Frontal cortex (tissue), 4 donors: ENCODE measurements around the gene DSC2. TPM values are rescaled to one million over a fixed set of nuclear protein-coding genes. Genes with fewer than 3 reads are reported as not detected.
A peak's percentile ranks its signal among the peaks of the same experiment; 100 is the strongest.

ENCODE experiments used
- DNase-seq, 2 donors: peaks; one replicate each; pipeline ENCODE4 v3.0.0; 2012; ENCODE audit warnings: low spot score in 2 of 2
- FAIRE-seq: peaks from 2 replicates; lab custom pipeline; 2012; peaks lifted over from hg19 to GRCh38; lab: Jason Lieb, UNC
- total RNA-seq: library from RNA; depleted of rRNA; stranded (reverse); fragments of >200 nt; gene quantifications from one replicate; pipeline ENCODE4 v1.2.3, GENCODE V29; 2014
- donor health status: control.
- donor health status: control.
- donor health status: control.

Gene DSC2
- total RNA-seq, 1 donor from 2014 or later: 5.3 TPM

GRCh38 chr18:31099450-31100230 lies 2.6 kb downstream of the DSC2 start:
- FAIRE-seq (no peak), DNase-seq (no peak)

GRCh38 chr18:31098878-31099277 lies 3.3 kb downstream of the DSC2 start:
- no peak for FAIRE-seq
- no peak for DNase-seq

GRCh38 chr18:31097666-31098065 lies 4.6 kb downstream of the DSC2 start:
- no peak for FAIRE-seq
- no peak for DNase-seq

GRCh38 chr18:31093880-31094279 lies 8.3 kb downstream of the DSC2 start:
- DNase-seq (no peak), FAIRE-seq (no peak)

- no peak for FAIRE-seq
- no peak for DNase-seq
Observed at GRCh38 chr18:31093294-31093693, 8.9 kb downstream of the DSC2 start.

- no peak for FAIRE-seq
- DNase-seq: no peak
Observed at GRCh38 chr18:31091350-31091749, 10.9 kb downstream of the DSC2 start.

GRCh38 chr18:31088532-31088931 lies 13.7 kb downstream of the DSC2 start:
- FAIRE-seq (no peak), DNase-seq (no peak)

- DNase-seq (no peak), FAIRE-seq (no peak)
Observed at GRCh38 chr18:31079973-31080372, 22.2 kb downstream of the DSC2 start.

- no peak for DNase-seq
- FAIRE-seq: no peak
Observed at GRCh38 chr18:31077878-31078277, 24.3 kb downstream of the DSC2 start.

GRCh38 chr18:31072175-31072574 lies 30.0 kb downstream of the DSC2 start:
- no peak for FAIRE-seq
- DNase-seq: no peak

GRCh38 chr18:31070206-31070605 lies 32.0 kb downstream of the DSC2 start:
- no peak for FAIRE-seq
- DNase-seq: no peak

GRCh38 chr18:31066266-31066665 lies 36.0 kb downstream of the DSC2 start:
- FAIRE-seq (peak; percentile 33), DNase-seq (no peak)

- DNase-seq (no peak), FAIRE-seq (no peak)
Observed at GRCh38 chr18:31065036-31065773, 37.0 kb downstream of the DSC2 start.

- FAIRE-seq (no peak), DNase-seq (no peak)
Observed at GRCh38 chr18:31064130-31064529, 38.1 kb downstream of the DSC2 start.

- FAIRE-seq: no peak
- no peak for DNase-seq
Observed at GRCh38 chr18:31061945-31062344, 40.3 kb downstream of the DSC2 start.

GRCh38 chr18:31058897-31059296 lies 43.3 kb downstream of the DSC2 start:
- no peak for DNase-seq
- FAIRE-seq: no peak

GRCh38 chr18:31057917-31058316 lies 44.3 kb downstream of the DSC2 start:
- FAIRE-seq: no peak

GRCh38 chr18:31057051-31057450 lies 45.2 kb downstream of the DSC2 start:
- FAIRE-seq: no peak
- DNase-seq: no peak

More at GRCh38 chr18:31057917-31058316, 44.3 kb downstream of the DSC2 start:
- DNase-seq: no peak

- DNase-seq: no peak
- FAIRE-seq: no peak
Observed at GRCh38 chr18:31056296-31056695, 45.9 kb downstream of the DSC2 start.

GRCh38 chr18:31050635-31051034 lies 51.6 kb downstream of the DSC2 start:
- FAIRE-seq (no peak), DNase-seq (no peak)

GRCh38 chr18:31049189-31049588 lies 53.0 kb downstream of the DSC2 start:
- no peak for FAIRE-seq

More at GRCh38 chr18:31049189-31049588, 53.0 kb downstream of the DSC2 start:
- no peak for DNase-seq
